ENCODE measurements around the gene C14orf132.

GRCh38 chr14:96060186-96060933, 21.2 kb downstream of the C14orf132 start:
- TF ChIP-seq CTCF (IDR thresholded peaks at IDR 0.05), result no peak
- no peak for TF ChIP-seq EZH2 (IDR thresholded peaks at IDR 0.05; ENCODE audit: borderline replicate concordance, insufficient read depth, low read depth, low read length, poor library complexity, severe bottlenecking)

All from B cell (primary cell).